H1 (cell line): Measurements from ENCODE around the gene FEV. TPM values are rescaled to one million over a fixed set of nuclear protein-coding genes. Genes with fewer than 3 reads are reported as not detected.

Experiments
- EP300 ChIP-seq, 2 experiments: IDR thresholded peaks; 1 replicate in 1 of 2; 2 replicates in 1 of 2; pipeline ENCODE4 v1.6.1; 2011 to 2012; ENCODE audit warnings: low read depth in 2 of 2, low read length in 2 of 2, mild to moderate bottlenecking in 2 of 2, borderline replicate concordance in 1 of 2, inconsistent platforms in 1 of 2, moderate library complexity in 1 of 2
- GABPA ChIP-seq: IDR thresholded peaks from 2 replicates; pipeline ENCODE4 v1.6.1; 2011; ENCODE audit warnings: mild to moderate bottlenecking, low read length, moderate library complexity, borderline replicate concordance; ENCODE audit not compliant: insufficient read depth
- GTF2F1 ChIP-seq: IDR thresholded peaks from 2 replicates; pipeline ENCODE4 v1.6.1; 2012; ENCODE audit warnings: low read depth, low read length, improper control_type of control experiment, borderline replicate concordance
- PHF8 ChIP-seq: fragments of 200-600 bp; sonication (generic); conservative IDR thresholded peaks from 2 replicates; pipeline ENCODE4 v1.7.1; 2012; ENCODE audit warnings: low read depth, mild to moderate bottlenecking, inconsistent platforms, low read length, moderate library complexity
- SP1 ChIP-seq: IDR thresholded peaks from 2 replicates; pipeline ENCODE4 v1.6.1; 2011; ENCODE audit warnings: low read depth, low read length
- TBP ChIP-seq: IDR thresholded peaks from 2 replicates; pipeline ENCODE4 v1.6.1; 2011; ENCODE audit warnings: low read depth, low read length, improper control_type of control experiment
- TEAD4 ChIP-seq: IDR thresholded peaks from 2 replicates; pipeline ENCODE4 v1.6.1; 2012; ENCODE audit warnings: low read depth, low read length, inconsistent platforms, mixed read lengths
- ZNF274 ChIP-seq: IDR thresholded peaks from 2 replicates; pipeline ENCODE4 v1.7.0; 2012; ENCODE audit warnings: low read length, borderline replicate concordance; ENCODE audit errors: extremely low read depth
- polyA plus RNA-seq, 7 experiments: library from polyadenylated mRNA; depleted of rRNA in 3 of 7; stranded (reverse) in 5 of 7; unstranded in 2 of 7; fragments of >200 nt in 5 of 7; fragments of 200-250 nt in 2 of 7; gene quantifications; 1 replicate in 5 of 7; 2 replicates in 1 of 7; 4 replicates in 1 of 7; pipeline versions ENCODE4 v1.2.1 to v1.2.3, GENCODE V29; 2011 to 2013; ENCODE audit warnings: missing spikeins in 2 of 7, mixed read lengths in 2 of 7
- total RNA-seq: library from RNA; stranded (reverse); fragmentation: NEBNext Ultra II Directional; extraction: Animal tissue kit (Norgen Biotek cat#: 25700); gene quantifications from 2 replicates; pipeline ENCODE4 v1.2.1, GENCODE V29; 2021

Gene FEV
- total and polyA plus RNA-seq, 2 of the 8 experiments (the other 6 are each of a cell fraction or from before 2014, with no cell fraction given): not detected

DNA sequence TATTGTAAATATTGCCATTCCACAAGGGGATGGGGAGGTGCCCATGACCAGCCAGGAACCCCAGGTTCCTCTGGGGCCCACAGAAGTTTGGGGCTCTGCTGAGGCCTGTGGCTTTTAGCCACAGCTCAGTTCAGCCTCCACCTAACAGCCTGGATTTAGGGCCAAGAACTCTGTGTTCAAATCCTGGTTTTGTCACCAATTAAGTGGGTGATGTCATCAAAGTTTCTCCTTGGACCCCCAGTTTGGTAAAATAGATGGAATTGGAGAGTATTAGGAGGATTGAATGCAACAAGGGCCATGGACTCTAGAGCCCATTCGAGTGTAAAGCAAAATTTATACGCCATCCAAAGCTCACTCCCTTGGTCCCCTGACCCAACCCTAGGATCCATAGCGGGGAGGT is 3.2 kb upstream of the FEV start (continued):
- TF ChIP-seq GTF2F1: no peak
- TF ChIP-seq TBP: no peak
- no peak for TF ChIP-seq TEAD4
- no peak for TF ChIP-seq SP1
- no peak for TF ChIP-seq GABPA
- TF ChIP-seq PHF8: no peak
- no peak for TF ChIP-seq ZNF274
- TF ChIP-seq EP300 (IDR thresholded peaks at IDR 0.05; ENCODE audit: borderline replicate concordance in 1 of 2, low read depth in 2 of 2, low read length in 2 of 2): no peak
